ENCODE data around the gene OSBPL7. TPM values are rescaled to one million over a fixed set of nuclear protein-coding genes. Genes with fewer than 3 reads are reported as not detected.

The OSBPL7 gene
- total RNA-seq, 1 experiment from 2014 or later, result 3.6 TPM

DNA sequence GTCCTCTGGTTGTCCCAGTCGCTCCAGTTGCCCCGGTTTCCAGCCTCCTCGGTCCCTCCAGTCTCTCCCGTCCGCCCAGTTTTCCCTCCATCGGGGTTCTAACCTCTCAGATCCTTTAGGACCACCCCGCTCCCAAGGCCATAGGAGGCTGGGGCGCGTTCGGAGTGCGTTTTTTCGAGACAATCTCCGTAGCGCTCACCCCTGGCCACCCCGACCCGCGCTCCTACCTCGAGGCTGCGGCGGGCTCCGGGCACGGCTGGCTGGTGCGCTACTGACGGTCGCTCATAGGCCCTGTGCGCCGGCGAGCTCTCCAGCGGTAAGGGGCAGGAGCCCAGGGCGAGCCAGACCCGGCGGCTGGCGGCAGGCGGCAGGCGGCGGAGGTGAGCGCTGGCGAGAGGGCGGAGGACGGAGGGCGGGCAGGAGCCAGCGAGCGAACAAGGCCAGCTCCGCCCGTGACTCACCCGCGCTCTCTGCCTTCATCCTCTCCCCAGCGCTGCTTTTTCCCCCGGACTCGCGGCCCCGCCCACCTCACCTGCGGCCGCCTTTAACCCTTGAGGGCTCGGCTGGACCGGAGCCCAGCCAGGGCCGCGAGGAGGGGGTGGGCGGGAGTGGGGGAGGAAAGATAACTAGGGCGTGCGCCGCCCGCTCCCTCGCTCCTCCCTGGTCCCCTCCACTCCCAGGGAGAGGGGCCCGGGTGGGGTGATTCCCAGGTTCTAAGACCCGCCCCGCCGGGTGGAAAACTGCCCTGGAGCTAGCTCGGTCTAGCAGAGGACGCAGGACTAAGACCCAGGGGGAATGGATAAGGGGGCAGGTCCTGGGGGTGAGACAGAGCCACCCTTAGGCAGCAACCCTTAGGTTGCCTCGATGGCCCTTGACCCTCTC lies 29.3 kb upstream of the OSBPL7 start, which contains the start of gene SP6:
SP6 (minus strand) TSS at position 472 of the 882 bp plus-strand sequence. CDS start 2,734 bp downstream, outside the sequence.
- H3K36me3 ChIP-seq, result no peaks in the 10 kb centered on the region
- no peak for DNase-seq
- H3K27me3 ChIP-seq, result peaks cover 22% of the 10 kb centered on the region
- no peaks in the 10 kb centered on the region for H3K9me3 ChIP-seq
- H3K4me3 ChIP-seq, result no peak within 1 kb of the TSS

GRCh38 chr17:47850373-47850691 lies 28.7 kb upstream of the OSBPL7 start:
- no peak for DNase-seq
- peaks cover 22% of the 10 kb centered on the region for H3K27me3 ChIP-seq
- H3K9me3 ChIP-seq, result no peaks in the 10 kb centered on the region
- no peak overlapping the region for H3K4me3 ChIP-seq
- H3K36me3 ChIP-seq, result no peaks in the 10 kb centered on the region

- no peak overlapping the region for H3K4me3 ChIP-seq
- H3K36me3 ChIP-seq, result no peaks in the 10 kb centered on the region
- no peak for DNase-seq
- no peaks in the 10 kb centered on the region for H3K9me3 ChIP-seq
- H3K27me3 ChIP-seq, result peaks cover 8% of the 10 kb centered on the region
These were observed 26.6 kb upstream of the OSBPL7 start for GRCh38 chr17:47848198-47848513.

DNA sequence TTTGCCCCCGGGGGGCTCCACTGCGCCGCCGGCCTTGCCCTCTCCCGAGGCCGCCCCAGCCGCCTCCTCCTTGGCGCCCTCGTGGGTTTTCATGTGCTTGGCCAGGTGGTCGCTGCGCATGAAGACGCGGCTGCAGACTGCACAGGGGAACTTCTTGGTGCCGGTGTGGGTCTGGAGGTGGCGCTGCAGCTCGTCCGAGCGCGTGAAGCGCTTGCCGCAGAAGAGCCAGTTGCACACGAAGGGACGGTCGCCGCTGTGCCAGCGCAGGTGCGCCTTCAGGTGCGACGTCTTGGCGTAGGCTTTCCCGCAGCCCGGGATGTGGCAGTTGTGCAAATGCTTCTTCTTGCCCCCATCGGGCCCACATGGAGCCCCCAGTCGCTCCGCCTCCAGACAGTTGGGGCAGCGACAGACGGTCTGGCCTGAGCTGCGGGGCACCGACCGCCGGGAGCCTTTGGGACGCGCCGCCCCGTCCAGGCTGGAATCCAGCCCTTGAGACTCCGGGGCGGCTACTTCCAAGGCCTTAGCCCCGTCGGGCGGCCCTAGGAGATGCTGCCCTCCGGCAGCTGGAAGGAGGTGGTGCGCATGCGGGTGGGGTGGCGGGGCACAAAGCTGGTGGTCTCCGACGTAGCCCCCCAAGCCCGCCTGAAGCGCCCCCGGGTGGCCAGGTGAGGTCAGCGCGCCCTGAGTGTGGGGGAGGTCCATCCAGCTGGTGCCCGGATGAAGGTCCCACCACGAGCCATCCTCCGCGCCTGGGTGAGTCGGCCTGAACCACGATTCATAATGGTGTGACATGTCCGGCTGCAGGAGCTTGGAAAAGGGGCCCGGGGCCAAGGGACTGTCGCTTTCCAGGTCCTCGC lies 26.0 kb upstream of the OSBPL7 start:
- Histone ChIP-seq H3K9me3 (no peaks in the 10 kb centered on the region), H3K36me3 (no peaks in the 10 kb centered on the region), H3K4me3 (no peak overlapping the region), H3K27me3 (peaks cover 5% of the 10 kb centered on the region; the same call in 1 of the 2 replicates)
- DNase-seq, result no peak

- DNase-seq, result no peak
- H3K36me3 ChIP-seq, result no peaks in the 10 kb centered on the region
- H3K27me3 ChIP-seq, result no peaks in the 10 kb centered on the region; the same call in 1 of the 2 replicates
- H3K9me3 ChIP-seq, result no peaks in the 10 kb centered on the region
- H3K4me3 ChIP-seq, result no peak overlapping the region
These were observed 25.2 kb upstream of the OSBPL7 start for GRCh38 chr17:47846716-47847340.

DNA sequence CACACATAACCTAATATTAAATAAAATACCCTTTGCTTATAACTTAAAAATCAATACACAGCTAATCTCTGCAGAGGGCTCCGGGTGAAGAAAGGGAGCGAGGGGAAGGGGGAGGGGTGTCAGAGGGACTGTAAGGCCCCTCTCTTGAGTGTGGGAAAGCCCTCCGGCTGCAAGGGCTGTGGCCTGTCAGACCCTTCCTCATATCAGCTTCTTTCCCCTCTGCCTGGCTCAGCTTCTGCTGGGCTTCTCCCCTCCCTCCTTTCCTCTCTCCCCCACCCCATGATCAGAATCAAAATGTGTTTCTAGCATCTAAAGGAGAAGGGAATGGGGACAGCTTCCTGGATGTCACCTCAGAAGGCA lies 24.1 kb upstream of the OSBPL7 start:
- H3K36me3 ChIP-seq, result no peaks in the 10 kb centered on the region
- no peaks in the 10 kb centered on the region for H3K9me3 ChIP-seq
- H3K4me3 ChIP-seq, result no peak overlapping the region
- DNase-seq, result no peak
- no peaks in the 10 kb centered on the region; the same call in 1 of the 2 replicates for H3K27me3 ChIP-seq

GRCh38 chr17:47844814-47845715 lies 23.5 kb upstream of the OSBPL7 start:
- H3K27me3 ChIP-seq, result no peaks in the 10 kb centered on the region; the same call in 1 of the 2 replicates
- no peak for DNase-seq
- no peak overlapping the region for H3K4me3 ChIP-seq
- H3K36me3 ChIP-seq, result no peaks in the 10 kb centered on the region
- no peaks in the 10 kb centered on the region for H3K9me3 ChIP-seq

- H3K9me3 ChIP-seq, result no peaks in the 10 kb centered on the region
- H3K36me3 ChIP-seq, result no peaks in the 10 kb centered on the region
- no peak for DNase-seq
- no peaks in the 10 kb centered on the region; the same call in 1 of the 2 replicates for H3K27me3 ChIP-seq
- no peak overlapping the region for H3K4me3 ChIP-seq
These were observed 22.6 kb upstream of the OSBPL7 start for GRCh38 chr17:47844227-47844626.

DNA sequence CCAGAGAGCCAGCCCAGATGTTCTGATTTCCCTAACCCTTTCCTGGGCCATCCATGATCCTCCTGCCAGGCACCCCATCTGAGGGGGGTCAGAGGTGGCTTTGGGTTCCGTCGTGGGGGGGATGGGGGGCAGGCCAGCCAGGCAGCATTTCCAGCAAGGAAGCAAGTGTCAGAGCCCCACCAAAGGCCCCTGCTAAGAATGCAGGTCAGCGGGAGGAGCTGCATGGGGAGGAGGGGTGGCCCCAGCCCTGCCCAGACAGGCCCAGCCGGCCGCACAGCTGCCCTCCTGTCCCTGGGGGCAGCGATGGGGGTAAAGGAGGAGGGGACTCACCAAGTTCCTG lies 21.8 kb upstream of the OSBPL7 start:
- Histone ChIP-seq H3K36me3 (no peaks in the 10 kb centered on the region), H3K9me3 (no peaks in the 10 kb centered on the region), H3K4me3 (no peak overlapping the region), H3K27me3 (no peaks in the 10 kb centered on the region; the same call in 1 of the 2 replicates)
- no peak for DNase-seq

DNA sequence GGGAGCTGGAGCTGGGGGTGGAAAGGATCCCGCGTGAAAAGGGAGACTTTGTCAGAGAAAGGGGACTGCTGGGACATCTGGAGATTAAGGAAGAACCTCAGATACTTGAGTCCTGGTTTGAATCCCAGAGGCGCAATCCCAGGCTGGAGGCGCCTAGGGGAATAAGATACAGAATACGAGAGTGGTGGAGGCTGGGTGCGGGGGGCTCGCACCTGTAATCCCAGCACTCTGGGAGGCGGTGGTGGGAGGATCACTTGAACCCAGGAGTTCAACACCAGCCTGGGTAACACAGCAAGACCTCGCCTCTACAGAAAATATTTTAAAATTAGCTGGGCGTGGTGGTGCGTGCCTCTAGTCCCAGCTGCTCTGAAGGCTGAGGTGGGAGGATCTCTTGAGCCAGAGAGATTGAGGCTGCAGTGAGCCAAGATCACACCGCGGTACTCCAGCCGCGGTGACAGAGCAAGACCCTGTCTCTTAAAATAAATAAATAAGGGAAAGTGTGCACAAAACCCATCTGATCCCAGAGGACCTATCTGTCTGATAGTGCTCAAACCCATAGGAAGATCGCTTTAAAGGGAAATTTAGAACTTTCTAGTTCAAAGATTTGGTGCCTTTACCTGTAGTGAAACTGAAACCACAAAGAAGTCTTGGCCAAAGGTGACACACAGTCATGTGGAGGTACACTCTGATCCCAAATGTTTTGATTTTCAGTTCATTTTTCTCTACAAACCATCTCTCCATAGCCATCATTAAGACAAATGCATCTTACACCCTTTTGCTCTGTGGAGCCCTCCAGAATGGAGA lies 20.1 kb upstream of the OSBPL7 start:
- no peaks in the 10 kb centered on the region for H3K9me3 ChIP-seq
- peak overlapping the region; percentile 70 for H3K4me3 ChIP-seq
- no peak for DNase-seq
- H3K27me3 ChIP-seq, result no peaks in the 10 kb centered on the region; the same call in 1 of the 2 replicates
- H3K36me3 ChIP-seq, result no peaks in the 10 kb centered on the region; the same call in 1 of the 2 replicates

DNA sequence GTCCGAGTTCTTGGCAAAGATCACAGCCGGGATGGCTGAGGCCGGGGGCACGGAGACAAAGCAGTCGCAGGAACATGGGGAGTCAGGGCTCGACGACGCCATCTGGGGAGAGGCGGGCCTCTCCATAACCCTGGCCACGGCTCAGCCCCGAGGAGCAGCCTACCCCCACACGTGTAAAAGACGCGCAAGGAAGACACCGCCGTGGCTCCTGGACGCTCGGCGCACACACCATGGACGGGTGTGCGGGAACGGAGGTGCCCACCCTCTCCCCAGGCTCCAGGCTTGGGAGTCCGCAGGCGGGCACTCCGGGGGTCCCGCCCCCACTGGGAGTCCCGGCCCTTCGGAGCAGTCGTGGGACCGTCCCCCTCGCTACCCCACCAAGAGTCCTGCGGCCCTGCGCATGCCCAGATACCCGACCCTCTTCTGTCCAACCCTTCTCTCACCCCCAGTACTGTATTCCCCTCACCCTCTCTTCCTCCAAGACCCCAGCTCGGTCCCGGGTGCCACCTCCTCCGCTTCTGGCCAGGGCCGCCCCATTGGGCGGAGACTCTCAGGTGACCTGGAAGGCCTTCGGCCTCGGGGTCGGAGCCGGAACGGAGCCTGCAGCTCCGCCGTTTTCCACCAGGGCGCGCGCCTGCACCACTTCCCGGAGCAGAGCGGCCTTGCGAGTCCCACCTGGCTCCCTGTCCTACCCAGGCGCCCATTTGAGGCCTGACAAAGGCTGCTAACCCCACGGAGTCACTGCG lies 19.3 kb upstream of the OSBPL7 start, which contains the start of gene SCRN2:
SCRN2 (minus strand) TSS at position 532 of the 746 bp plus-strand sequence; CDS start at position 102, 430 bp downstream.
- H3K36me3 ChIP-seq, result no peaks in the 10 kb centered on the region; the same call in 1 of the 2 replicates
- peak within 1 kb of the TSS; percentile 70 for H3K4me3 ChIP-seq
- H3K9me3 ChIP-seq, result no peaks in the 10 kb centered on the region
- DNase-seq, result peak; percentile 90
- no peaks in the 10 kb centered on the region for H3K27me3 ChIP-seq

- Histone ChIP-seq H3K9me3 (no peaks in the 10 kb centered on the region), H3K4me3 (peak overlapping the region; percentile 70), H3K36me3 (no peaks in the 10 kb centered on the region; the same call in 1 of the 2 replicates), H3K27me3 (no peaks in the 10 kb centered on the region)
- no peak for DNase-seq
These were observed 18.6 kb upstream of the OSBPL7 start for GRCh38 chr17:47840001-47840741.

GRCh38 chr17:47839071-47839470 lies 17.5 kb upstream of the OSBPL7 start:
- no peak for DNase-seq
- H3K9me3 ChIP-seq, result no peaks in the 10 kb centered on the region

DNA sequence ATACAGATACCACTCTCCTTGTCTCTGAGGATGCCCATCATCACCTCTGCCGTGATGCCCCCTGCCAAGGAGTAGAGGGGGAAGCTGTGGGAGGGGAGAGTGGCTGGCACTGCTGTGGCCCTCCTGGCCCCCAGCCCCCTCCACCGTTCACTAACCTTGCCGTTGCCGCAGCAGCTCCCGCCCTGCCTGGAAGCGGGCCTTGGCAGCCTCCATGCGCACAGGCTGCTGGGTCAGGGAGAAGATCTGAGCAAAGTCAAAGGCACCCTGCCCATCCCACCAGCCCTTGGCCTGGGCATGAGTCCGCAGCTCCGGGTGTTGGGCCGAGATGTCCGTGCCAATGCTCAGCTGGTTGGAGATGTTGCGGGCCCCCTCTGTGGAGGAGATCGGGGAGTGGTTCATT lies 17.0 kb upstream of the OSBPL7 start:
- no peak for DNase-seq
- H3K27me3 ChIP-seq, result no peaks in the 10 kb centered on the region
- H3K4me3 ChIP-seq, result no peak overlapping the region
- H3K9me3 ChIP-seq, result no peaks in the 10 kb centered on the region
- no peaks in the 10 kb centered on the region; the same call in 1 of the 2 replicates for H3K36me3 ChIP-seq

More at GRCh38 chr17:47839071-47839470, 17.5 kb upstream of the OSBPL7 start:
- Histone ChIP-seq H3K36me3 (no peaks in the 10 kb centered on the region; the same call in 1 of the 2 replicates), H3K27me3 (no peaks in the 10 kb centered on the region), H3K4me3 (no peak overlapping the region)
